ENCODE measurements around the gene OR10A7.
"Not testable (repeated sequence)": the region's sequence is repeated elsewhere in the genome, so short reads cannot be mapped to it uniquely, and the experiment has no call there.

The OR10A7 gene, protein sequence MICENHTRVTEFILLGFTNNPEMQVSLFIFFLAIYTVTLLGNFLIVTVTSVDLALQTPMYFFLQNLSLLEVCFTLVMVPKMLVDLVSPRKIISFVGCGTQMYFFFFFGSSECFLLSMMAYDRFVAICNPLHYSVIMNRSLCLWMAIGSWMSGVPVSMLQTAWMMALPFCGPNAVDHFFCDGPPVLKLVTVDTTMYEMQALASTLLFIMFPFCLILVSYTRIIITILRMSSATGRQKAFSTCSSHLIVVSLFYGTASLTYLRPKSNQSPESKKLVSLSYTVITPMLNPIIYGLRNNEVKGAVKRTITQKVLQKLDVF

GRCh38 chr12:55220725-55221124 lies at the start of gene OR10A7:
Gene OR10A7 (plus strand): TSS chr12:55221025. CDS start chr12:55221025, 0 bp downstream.
- DNase-seq (ENCODE audit: low read depth) = no peak

DNA sequence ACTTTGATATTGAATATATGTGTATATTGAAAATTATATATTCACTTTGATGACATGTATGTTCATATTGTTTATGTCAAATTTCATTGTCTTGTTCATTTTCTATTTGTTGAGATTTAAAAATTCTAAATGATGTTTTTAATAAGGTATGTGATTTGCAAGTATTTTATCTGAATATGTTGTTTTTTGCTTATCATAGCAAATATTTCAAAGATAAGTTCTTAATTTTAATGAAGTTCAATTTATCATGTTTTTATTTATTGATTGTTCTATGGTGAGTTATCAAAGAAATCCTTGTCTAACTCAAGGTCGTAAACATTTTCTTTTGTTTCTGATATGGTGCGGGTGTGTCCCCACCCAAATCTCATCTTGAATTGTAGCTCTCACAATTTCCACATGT lies 49.4 kb upstream of the OR10A7 start:
- no peak for DNase-seq (ENCODE audit: low read depth)

DNA sequence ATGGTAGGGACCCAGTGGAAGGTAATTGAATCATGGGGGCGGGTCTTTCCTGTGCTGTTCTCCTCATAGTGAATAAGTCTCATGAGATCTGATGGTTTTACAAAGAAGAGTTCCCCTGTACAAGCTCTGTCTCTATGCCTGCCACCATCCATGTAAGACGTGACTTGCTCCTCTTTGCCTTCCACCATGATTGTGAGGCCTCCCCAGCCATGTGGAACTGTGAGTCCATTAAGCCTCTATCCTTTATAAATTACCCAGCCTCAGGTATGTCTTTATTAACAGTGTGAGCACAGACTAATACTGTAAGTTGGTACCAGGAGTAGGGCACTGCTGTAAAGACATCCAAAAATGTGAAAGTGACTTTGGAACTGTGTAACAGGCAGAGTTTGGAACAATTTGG lies 49.0 kb upstream of the OR10A7 start:
- not testable (repeated sequence) for DNase-seq (ENCODE audit: low read depth)

- DNase-seq (ENCODE audit: low read depth) = no peak
Observed at GRCh38 chr12:55172686-55173085, 48.1 kb upstream of the OR10A7 start.

DNA sequence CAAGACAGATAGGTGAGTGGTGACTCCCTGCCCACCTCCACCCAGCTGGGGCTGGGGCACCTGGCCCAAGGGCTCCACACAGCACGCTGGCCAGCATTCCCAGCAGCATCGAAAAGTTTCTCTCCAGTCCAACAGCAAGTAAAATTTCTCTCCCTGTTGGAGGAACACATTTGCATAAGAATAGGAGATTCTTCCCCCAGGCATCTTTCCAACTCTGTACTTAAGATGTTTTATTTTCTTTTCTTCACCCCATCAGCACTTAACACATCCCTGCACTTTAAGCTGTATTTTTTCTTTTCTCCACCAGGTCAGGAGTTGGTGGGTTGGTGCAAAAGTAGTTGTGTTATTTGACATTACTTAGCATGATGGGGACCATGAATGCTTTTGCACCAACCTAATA lies 47.4 kb upstream of the OR10A7 start:
- no peak for DNase-seq (ENCODE audit: low read depth)

DNA sequence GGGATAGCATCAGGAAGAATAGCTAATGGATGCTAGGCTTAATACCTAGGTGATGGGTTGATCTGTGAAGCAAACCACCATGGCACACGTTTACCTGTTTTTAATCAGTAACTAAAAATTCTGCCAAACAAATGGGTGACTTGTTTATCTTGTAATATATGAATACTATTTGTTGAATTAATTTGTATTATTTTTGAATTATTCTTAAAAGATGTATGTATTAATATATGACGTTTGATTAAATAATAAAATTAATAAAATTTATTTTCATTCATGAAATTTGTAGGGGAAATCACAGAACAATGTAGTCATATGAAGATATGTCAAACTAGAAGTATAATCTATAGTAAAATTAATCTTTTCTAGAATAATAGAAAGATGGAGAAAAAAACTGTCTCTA lies 32.3 kb upstream of the OR10A7 start:
- no peak for DNase-seq (ENCODE audit: low read depth)

DNA sequence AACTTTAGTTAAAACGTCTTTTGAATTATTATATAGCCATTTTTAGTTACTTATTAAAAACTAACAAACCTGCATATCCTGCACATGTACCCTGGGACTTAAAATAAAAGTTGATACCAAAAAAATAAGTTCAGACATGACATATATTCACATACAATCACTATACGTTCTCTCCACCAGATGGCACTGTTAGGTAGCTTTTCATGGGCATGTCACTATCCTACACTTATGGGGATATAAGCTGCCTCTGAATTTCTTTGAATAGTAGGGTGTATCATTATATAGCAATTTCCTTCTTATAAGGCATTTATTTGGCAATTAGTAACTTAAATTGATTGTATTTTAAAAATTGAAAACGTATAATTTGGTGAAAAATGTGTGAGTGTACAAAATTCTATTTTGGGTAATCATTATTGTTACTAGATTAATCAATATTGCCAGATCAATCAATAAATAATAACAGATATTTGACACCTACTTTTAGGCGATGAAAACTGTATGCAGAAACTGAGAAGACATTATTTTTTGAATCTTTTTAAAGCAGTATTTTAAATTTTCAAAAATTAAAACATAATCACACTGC lies 31.8 kb upstream of the OR10A7 start:
- no peak for DNase-seq (ENCODE audit: low read depth)

GRCh38 chr12:55194382-55194781 lies 26.4 kb upstream of the OR10A7 start:
- no peak for DNase-seq (ENCODE audit: low read depth)

GRCh38 chr12:55226523-55226922 lies 5.7 kb downstream of the OR10A7 start:
- DNase-seq (ENCODE audit: low read depth) = no peak

GRCh38 chr12:55227643-55228042 lies 6.8 kb downstream of the OR10A7 start:
- no peak for DNase-seq (ENCODE audit: low read depth)

DNA sequence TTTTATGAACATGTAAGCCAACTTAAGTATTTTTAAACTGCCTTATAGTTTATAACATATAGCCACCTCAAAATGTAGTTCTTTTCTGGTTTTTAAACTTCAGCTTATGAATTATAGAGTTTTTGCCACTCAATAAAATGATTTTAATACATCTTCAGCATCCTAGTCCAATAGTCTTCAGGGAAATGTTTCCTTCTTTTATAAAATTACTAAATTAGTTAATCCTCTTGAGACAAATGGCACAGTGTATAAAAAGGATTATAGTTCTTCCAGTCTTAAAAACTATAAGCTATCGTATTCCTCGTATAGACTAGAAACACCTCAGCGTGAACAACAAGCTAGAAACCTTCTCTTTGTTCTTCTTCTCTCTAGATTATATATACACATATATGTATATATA lies 23.5 kb downstream of the OR10A7 start, which contains the start of gene OR6C74:
TSS of gene OR6C74 (plus strand) at position 301 of the 400 bp plus-strand sequence. CDS start 2,679 bp downstream, outside the sequence.
- no peak for DNase-seq (ENCODE audit: low read depth)

DNA sequence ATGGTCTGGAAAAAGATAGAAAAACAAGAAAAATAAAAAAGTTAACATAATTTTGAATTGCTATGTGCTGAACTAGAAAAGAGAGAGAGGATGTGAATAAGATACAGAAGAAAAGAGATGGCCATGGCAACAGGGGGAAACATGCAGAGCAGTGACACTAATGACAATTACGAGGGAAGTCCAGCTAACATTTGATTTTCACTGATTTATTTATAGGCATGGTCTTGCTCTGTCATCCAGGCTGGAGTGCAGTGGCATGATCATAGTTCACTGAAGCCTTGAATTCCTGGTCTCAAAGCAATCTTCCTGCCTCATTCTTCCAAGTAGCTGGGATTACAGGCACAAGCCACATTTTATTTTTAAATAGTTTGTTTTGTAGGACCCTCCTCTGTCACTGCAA lies 25.3 kb downstream of the OR10A7 start:
- DNase-seq (ENCODE audit: low read depth) = no peak

DNA sequence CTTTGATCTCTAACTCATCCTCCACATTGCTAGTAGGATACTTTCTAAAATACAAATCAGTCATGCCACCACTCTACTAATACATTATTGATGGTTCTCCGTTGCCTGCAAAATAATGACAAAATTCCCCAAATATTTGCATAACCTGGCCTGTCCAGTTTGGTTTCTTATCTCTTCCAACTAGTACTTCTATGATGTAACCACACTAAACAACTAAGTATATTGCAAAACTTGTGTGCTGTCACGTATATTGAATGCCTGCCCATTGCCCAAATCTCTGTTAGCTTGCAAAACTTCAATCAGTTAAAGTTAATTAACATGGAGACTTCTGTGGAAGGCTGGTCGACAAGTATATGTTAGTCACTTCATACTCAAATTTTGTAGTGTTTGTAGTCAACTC lies 30.1 kb downstream of the OR10A7 start:
- DNase-seq (ENCODE audit: low read depth) = no peak

DNA sequence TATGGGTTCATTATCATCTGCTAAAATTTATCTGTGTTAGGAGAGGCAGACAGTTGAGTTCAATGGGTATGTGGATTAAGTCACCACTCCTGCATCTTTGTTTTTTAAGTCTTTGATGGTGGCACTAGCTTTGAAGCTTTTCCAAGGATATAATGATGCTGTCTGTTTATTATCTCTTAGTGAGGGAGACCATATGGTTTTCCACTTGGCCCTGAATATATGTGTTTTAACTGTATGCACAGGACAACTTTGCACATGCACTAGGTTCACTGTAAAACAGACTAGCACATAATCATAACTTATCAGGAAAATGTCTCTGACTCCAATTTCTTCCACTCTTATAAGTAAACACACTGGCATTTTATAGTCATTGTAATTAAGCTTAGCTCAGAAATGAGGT lies 32.5 kb downstream of the OR10A7 start:
- no peak for DNase-seq (ENCODE audit: low read depth)

- DNase-seq (ENCODE audit: low read depth) = no peak
Observed at GRCh38 chr12:55256831-55257230, 36.0 kb downstream of the OR10A7 start.

DNA sequence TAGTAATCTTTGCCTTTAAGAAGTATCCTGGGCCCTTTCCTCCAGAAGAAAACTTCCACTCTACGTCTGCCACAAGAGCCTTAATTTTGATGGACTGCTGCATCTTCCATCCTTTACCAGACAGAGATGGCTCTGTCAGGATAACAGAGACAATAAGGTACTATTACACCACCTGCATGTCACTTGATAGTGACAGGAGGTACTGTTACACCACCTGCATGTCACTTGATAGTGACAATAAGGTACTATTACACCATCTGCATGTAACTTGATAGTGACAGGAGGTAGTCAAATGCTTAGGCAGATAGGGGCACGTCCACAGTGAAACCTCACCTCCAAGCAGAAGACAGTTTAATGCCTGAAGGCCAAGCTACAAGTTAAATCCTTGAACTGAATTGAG lies 37.5 kb downstream of the OR10A7 start:
- no peak for DNase-seq (ENCODE audit: low read depth)

All from activated T-cell treated with anti-CD3 and anti-CD28 coated beads for 48 hours (primary cell).